OCI-LY7 (cell line): ENCODE data around the gene CES4A.

Experiments
- EZH2phosphoT487 ChIP-seq: fragments of 200-600 bp; sonication (generic); IDR thresholded peaks from 2 replicates; pipeline ENCODE4 v1.6.1; 2018; ENCODE audit warnings: low read depth, borderline replicate concordance, mild to moderate bottlenecking, mixed run types, antibody characterized with exemption, low read length, moderate library complexity, mixed read lengths
- TF ChIP-seq, protein P1 (sequence below): fragments of 200-600 bp; sonication (generic); conservative IDR thresholded peaks from 2 replicates; pipeline ENCODE4 v1.5.1; 2014; ENCODE audit warnings: mild to moderate bottlenecking, antibody characterized with exemption, low read length, moderate library complexity, mixed read lengths

DNA sequence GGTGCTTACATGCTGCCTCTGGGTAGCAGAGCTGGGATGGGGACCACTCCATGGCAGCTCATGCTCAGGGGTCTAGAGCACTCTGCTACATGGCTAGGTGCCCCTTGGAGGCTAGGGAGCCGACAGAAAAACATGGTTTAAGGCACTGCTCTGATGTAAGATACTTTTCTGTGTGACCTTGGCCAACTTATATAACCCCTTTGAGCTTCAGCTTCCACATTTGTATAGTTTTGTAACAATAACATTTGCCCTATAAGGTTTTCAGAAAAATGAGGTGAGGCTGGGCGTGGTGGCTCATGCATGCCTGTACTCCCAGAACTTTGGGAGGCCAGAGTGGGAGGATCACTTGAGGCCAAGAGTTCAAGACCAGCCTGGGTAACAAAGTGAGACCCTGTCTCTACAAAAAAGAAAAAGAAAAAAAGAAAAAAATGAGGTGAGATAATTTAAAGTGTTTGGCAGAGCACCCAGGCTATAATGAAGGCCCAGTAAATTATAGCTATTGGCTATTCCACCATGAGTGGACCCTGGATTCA lies 3.2 kb downstream of the CES4A start:
- TF ChIP-seq, protein P1, sequence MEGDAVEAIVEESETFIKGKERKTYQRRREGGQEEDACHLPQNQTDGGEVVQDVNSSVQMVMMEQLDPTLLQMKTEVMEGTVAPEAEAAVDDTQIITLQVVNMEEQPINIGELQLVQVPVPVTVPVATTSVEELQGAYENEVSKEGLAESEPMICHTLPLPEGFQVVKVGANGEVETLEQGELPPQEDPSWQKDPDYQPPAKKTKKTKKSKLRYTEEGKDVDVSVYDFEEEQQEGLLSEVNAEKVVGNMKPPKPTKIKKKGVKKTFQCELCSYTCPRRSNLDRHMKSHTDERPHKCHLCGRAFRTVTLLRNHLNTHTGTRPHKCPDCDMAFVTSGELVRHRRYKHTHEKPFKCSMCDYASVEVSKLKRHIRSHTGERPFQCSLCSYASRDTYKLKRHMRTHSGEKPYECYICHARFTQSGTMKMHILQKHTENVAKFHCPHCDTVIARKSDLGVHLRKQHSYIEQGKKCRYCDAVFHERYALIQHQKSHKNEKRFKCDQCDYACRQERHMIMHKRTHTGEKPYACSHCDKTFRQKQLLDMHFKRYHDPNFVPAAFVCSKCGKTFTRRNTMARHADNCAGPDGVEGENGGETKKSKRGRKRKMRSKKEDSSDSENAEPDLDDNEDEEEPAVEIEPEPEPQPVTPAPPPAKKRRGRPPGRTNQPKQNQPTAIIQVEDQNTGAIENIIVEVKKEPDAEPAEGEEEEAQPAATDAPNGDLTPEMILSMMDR: no peak
- no peak for TF ChIP-seq EZH2phosphoT487
